Activated T-cell treated with anti-CD3 and anti-CD28 coated beads for 4 hours (primary cell): ENCODE results near the gene ZBTB33.

Experiments used
- DNase-seq: peaks from one replicate; pipeline ENCODE4 v3.0.0-alpha.2; 2020

Gene ZBTB33

GRCh38 chrX:120269373-120270035, 18.9 kb downstream of the ZBTB33 start:
- DNase-seq, result no peak

GRCh38 chrX:120270567-120270966, 20.0 kb downstream of the ZBTB33 start:
- DNase-seq, result no peak

- DNase-seq, result no peak
Observed at GRCh38 chrX:120271218-120271617, 20.6 kb downstream of the ZBTB33 start.

GRCh38 chrX:120274145-120274544, 23.5 kb downstream of the ZBTB33 start:
- no peak for DNase-seq

GRCh38 chrX:120274958-120275357, 24.3 kb downstream of the ZBTB33 start:
- DNase-seq, result no peak

GRCh38 chrX:120281021-120281624, 30.5 kb downstream of the ZBTB33 start:
- no peak for DNase-seq

- no peak for DNase-seq
Observed at GRCh38 chrX:120281761-120282160, 31.1 kb downstream of the ZBTB33 start.

GRCh38 chrX:120282697-120283096, 32.1 kb downstream of the ZBTB33 start:
- DNase-seq, result no peak

GRCh38 chrX:120286733-120287512, 36.3 kb downstream of the ZBTB33 start:
- no peak for DNase-seq

- DNase-seq, result no peak
Observed at GRCh38 chrX:120287513-120288112, 37.0 kb downstream of the ZBTB33 start.

GRCh38 chrX:120290107-120290506, 39.5 kb downstream of the ZBTB33 start:
- DNase-seq, result no peak

- DNase-seq, result no peak
Observed at GRCh38 chrX:120291211-120291610, 40.6 kb downstream of the ZBTB33 start.

- no peak for DNase-seq
Observed at GRCh38 chrX:120293015-120293414, 42.4 kb downstream of the ZBTB33 start.

GRCh38 chrX:120294651-120295050, 44.0 kb downstream of the ZBTB33 start:
- DNase-seq, result no peak

GRCh38 chrX:120297923-120298322, 47.3 kb downstream of the ZBTB33 start:
- no peak for DNase-seq

- no peak for DNase-seq
Observed at GRCh38 chrX:120299928-120300327, 49.3 kb downstream of the ZBTB33 start.

GRCh38 chrX:120301497-120301896, 50.9 kb downstream of the ZBTB33 start:
- DNase-seq, result no peak

GRCh38 chrX:120301960-120302359, 51.3 kb downstream of the ZBTB33 start:
- DNase-seq, result no peak

GRCh38 chrX:120302434-120302833, 51.8 kb downstream of the ZBTB33 start:
- no peak for DNase-seq

GRCh38 chrX:120304256-120304655, 53.6 kb downstream of the ZBTB33 start:
- DNase-seq, result no peak

GRCh38 chrX:120305531-120306141, 55.0 kb downstream of the ZBTB33 start:
- no peak for DNase-seq

- no peak for DNase-seq
Observed at GRCh38 chrX:120306630-120307029, 56.0 kb downstream of the ZBTB33 start.
